ENCODE data around the gene DEFB112.

DNA sequence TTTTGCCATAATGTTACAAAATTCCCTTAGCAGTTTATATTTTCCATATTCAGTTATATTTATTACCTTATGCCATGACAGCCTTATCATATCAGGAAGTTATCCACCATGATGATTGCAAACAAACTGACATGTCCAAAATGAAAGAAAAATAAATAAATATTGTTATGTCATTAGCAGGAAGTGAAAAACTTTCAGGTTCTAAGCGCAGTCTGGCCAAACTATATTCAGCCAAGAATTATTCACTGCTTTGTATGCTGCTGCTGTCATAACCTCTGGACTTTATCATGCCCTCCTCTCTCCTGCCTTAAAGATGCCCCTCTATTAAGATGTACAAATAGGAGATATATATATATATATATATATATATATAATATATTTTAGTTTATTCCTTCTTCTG, 27.7 kb upstream of the DEFB112 start:
- no peak for TF ChIP-seq GATA2 (IDR thresholded peaks at IDR 0.05; ENCODE audit: low read depth, low read length)
- TF ChIP-seq GATA3 (IDR thresholded peaks at IDR 0.05; ENCODE audit: low read depth, low read length), result no peak
